Measurements from ENCODE around the gene WWP2.

The WWP2 gene

DNA sequence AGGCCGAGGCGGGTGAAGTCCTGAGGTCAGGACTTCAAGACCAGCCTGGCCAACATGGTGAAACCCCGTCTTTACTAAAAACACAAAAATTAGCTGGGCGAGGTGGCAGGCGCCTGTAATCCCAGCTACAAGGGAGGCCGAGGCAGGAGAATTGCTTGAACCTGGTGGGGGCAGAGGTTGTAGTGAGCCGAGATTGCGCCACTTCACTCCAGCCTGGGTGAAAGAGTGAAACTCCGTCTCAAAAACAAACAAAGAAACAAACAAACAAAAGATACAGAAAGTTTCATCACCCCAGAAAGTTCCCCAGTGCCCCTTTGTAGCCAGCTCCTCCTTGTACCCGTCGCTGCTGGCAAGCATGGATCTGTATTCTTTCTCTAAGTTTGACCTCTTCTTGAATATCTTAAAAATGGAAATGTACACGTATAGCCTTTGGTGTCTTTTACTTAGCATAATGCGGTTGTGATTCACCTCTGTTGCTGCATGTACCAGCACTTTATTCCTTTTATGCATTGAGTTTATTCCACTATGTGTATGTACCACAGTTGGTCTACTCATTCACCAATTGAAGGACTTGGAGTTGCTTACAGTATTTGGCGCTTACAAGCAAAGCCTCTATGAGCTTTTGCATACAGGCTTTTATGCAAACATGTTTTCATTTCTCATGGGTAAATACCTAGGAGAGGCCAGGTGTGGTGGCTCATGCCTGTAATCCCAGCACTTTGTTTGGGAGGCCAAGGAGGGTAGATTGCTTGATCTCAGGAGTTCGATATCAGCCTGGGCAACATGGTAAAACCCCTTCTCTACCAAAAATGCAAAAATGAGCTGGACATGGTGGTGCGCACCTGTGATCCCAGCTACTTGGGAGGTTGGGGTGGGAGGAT, 101.5 kb downstream of the WWP2 start:
- TF ChIP-seq FOXP2 (optimal IDR thresholded peaks at IDR 0.05; ENCODE audit: borderline replicate concordance, extremely low read depth, extremely low read length, insufficient read depth) (no peak), POLR2AphosphoS5 (IDR thresholded peaks at IDR 0.05; ENCODE audit: low read depth, low read length) (no peak), TAF1 (IDR thresholded peaks at IDR 0.05; ENCODE audit: borderline replicate concordance, insufficient read depth, low read length) (no peak), SIN3A (IDR thresholded peaks at IDR 0.05; ENCODE audit: borderline replicate concordance, insufficient read depth, low read length) (no peak)
- TF ChIP-seq, protein P1, sequence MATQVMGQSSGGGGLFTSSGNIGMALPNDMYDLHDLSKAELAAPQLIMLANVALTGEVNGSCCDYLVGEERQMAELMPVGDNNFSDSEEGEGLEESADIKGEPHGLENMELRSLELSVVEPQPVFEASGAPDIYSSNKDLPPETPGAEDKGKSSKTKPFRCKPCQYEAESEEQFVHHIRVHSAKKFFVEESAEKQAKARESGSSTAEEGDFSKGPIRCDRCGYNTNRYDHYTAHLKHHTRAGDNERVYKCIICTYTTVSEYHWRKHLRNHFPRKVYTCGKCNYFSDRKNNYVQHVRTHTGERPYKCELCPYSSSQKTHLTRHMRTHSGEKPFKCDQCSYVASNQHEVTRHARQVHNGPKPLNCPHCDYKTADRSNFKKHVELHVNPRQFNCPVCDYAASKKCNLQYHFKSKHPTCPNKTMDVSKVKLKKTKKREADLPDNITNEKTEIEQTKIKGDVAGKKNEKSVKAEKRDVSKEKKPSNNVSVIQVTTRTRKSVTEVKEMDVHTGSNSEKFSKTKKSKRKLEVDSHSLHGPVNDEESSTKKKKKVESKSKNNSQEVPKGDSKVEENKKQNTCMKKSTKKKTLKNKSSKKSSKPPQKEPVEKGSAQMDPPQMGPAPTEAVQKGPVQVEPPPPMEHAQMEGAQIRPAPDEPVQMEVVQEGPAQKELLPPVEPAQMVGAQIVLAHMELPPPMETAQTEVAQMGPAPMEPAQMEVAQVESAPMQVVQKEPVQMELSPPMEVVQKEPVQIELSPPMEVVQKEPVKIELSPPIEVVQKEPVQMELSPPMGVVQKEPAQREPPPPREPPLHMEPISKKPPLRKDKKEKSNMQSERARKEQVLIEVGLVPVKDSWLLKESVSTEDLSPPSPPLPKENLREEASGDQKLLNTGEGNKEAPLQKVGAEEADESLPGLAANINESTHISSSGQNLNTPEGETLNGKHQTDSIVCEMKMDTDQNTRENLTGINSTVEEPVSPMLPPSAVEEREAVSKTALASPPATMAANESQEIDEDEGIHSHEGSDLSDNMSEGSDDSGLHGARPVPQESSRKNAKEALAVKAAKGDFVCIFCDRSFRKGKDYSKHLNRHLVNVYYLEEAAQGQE (IDR thresholded peaks at IDR 0.05; ENCODE audit: insufficient read depth in 1 of 2, low read depth in 2 of 2, low read length in 2 of 2), result no peak

DNA sequence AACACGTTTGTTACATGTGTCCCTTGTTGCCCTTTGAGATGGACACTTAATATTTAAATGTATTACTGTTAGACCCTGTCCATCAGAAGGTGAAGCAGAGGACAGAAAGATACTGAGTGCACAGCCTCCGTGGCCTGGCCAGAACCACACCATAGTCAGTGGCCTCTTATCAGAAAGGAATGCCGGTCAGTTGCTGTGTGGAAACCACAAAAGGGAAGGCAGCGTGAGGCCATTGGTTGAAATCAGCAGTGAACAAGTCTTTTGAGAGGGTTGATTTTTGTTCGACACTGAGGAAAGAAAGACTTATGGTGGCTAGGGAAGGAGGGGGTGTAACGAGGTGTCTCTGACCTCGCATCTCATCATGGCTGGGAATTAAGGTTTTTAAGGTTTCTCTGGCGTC, 103.6 kb downstream of the WWP2 start:
- TF ChIP-seq SIN3A (IDR thresholded peaks at IDR 0.05; ENCODE audit: borderline replicate concordance, insufficient read depth, low read length), result no peak

GRCh38 chr16:69867784-69868560, 105.8 kb downstream of the WWP2 start:
- TF ChIP-seq SIN3A (IDR thresholded peaks at IDR 0.05; ENCODE audit: borderline replicate concordance, insufficient read depth, low read length) (no peak), POLR2AphosphoS5 (IDR thresholded peaks at IDR 0.05; ENCODE audit: low read depth, low read length) (no peak), TAF1 (IDR thresholded peaks at IDR 0.05; ENCODE audit: borderline replicate concordance, insufficient read depth, low read length) (no peak), FOXP2 (optimal IDR thresholded peaks at IDR 0.05; ENCODE audit: borderline replicate concordance, extremely low read depth, extremely low read length, insufficient read depth) (no peak)
- TF ChIP-seq, protein P1 (IDR thresholded peaks at IDR 0.05; ENCODE audit: insufficient read depth in 1 of 2, low read depth in 2 of 2, low read length in 2 of 2), result no peak

DNA sequence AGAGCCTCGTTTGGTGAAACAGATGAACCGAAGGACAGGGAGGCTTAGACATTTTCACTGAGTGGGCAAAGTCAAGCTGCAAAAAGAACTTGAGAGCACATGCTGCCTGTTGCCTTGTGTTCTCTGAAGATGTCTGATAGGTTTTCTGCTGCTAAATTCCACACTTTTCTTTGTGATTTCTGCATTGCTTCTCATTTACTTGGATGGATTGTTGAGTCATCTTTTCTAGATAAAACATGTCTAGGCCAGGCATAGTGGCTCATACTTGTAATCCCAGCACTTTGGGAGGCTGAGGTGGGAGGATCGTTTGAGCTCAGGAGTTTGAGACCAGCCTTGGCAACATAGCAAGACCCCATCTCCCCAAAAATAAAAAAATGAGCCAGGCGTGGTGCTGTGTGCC, 108.6 kb downstream of the WWP2 start:
- no peak for TF ChIP-seq FOXP2 (optimal IDR thresholded peaks at IDR 0.05; ENCODE audit: borderline replicate concordance, extremely low read depth, extremely low read length, insufficient read depth)
- TF ChIP-seq, protein P1 (IDR thresholded peaks at IDR 0.05; ENCODE audit: insufficient read depth in 1 of 2, low read depth in 2 of 2, low read length in 2 of 2), result no peak
- no peak for TF ChIP-seq POLR2AphosphoS5 (IDR thresholded peaks at IDR 0.05; ENCODE audit: low read depth, low read length)
- TF ChIP-seq TAF1 (IDR thresholded peaks at IDR 0.05; ENCODE audit: borderline replicate concordance, insufficient read depth, low read length), result no peak
- TF ChIP-seq SIN3A (IDR thresholded peaks at IDR 0.05; ENCODE audit: borderline replicate concordance, insufficient read depth, low read length), result no peak

DNA sequence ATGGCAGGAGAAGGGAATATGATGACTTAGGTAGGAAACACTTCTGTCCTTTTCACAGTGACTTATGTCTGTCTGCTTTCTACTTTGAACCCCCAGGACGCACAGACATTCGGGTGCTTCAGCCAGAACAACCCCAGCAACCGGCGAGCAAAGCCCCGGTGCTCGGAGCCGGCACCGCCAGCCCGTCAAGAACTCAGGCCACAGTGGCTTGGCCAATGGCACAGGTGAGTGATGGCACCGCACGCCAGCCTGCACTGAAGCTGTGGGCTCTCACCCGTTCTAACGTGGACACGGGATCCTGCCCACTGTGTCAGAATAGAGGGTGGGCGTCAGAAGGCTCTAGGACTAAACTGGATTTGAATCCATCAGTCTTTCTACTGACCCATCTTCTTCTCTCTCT, 109.6 kb downstream of the WWP2 start:
- no peak for TF ChIP-seq TAF1 (IDR thresholded peaks at IDR 0.05; ENCODE audit: borderline replicate concordance, insufficient read depth, low read length)

DNA sequence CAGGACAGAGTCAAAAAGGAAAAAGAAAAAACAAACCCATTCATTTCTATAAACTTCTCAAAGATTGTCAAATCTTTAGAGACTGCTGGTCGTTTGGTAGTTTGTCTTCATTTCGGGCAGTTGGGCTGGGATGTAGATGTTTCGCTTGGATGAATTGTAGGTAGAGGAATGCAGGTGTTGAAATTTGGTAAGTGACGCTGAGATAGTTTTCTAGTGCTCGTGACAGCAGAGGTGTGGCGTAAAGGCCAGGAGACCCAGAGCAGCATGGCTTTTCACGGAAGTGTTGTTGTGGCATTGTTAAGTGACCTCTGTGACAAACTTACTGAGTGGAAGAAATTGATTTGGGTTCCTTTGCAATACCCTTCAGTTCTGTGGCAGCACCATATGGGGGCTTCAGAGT, 110.8 kb downstream of the WWP2 start:
- no peak for TF ChIP-seq POLR2AphosphoS5 (IDR thresholded peaks at IDR 0.05; ENCODE audit: low read depth, low read length)
- TF ChIP-seq, protein P1 (IDR thresholded peaks at IDR 0.05; ENCODE audit: insufficient read depth in 1 of 2, low read depth in 2 of 2, low read length in 2 of 2), result no peak
- no peak for TF ChIP-seq SIN3A (IDR thresholded peaks at IDR 0.05; ENCODE audit: borderline replicate concordance, insufficient read depth, low read length)
- no peak for TF ChIP-seq FOXP2 (optimal IDR thresholded peaks at IDR 0.05; ENCODE audit: borderline replicate concordance, extremely low read depth, extremely low read length, insufficient read depth)
- no peak for TF ChIP-seq TAF1 (IDR thresholded peaks at IDR 0.05; ENCODE audit: borderline replicate concordance, insufficient read depth, low read length)

Data from PFSK-1 (cell line).